H1 (cell line): Measurements from ENCODE around the gene ENPP6. TPM values are rescaled to one million over a fixed set of nuclear protein-coding genes. Genes with fewer than 3 reads are reported as not detected.
A peak's percentile ranks its signal among the peaks of the same experiment; 100 is the strongest.

Source experiments
- CTCF ChIA-PET: fragments of 300-600 bp; sonication (Branson Sonifier 250); formaldehyde crosslinking; loops from one replicate; lab custom pipeline; 2021; ENCODE audit not compliant: partially characterized antibody; lab: Charles Lee
- POLR2A ChIA-PET: fragments of 300-600 bp; sonication (Branson Sonifier 250); formaldehyde crosslinking; loops from one replicate; lab custom pipeline; 2021; ENCODE audit warnings: inconsistent platforms; ENCODE audit not compliant: partially characterized antibody; lab: Charles Lee
- DNase-seq, 2 experiments: peaks; one replicate each; pipeline versions ENCODE4 v3.0.0 to v3.0.0-alpha.2; 2010 to 2022; ENCODE audit warnings: low spot score in 2 of 2, low read depth in 1 of 2, mixed read lengths in 1 of 2
- FAIRE-seq: peaks from 2 replicates; lab custom pipeline; 2011; peaks lifted over from hg19 to GRCh38; lab: Jason Lieb, UNC
- H2AFZ ChIP-seq: 2 replicates; pipeline ENCODE4 v1.8.1; 2012; ENCODE audit warnings: low read length, inconsistent platforms
- H2AK5ac ChIP-seq: 2 replicates; pipeline ENCODE4 v1.6.1; 2013; ENCODE audit warnings: low read depth, low read length
- H2BK120ac ChIP-seq: replicated peaks from 2 replicates; pipeline ENCODE3; 2013; ENCODE audit warnings: low read depth, low read length, inconsistent platforms
- H2BK12ac ChIP-seq: 2 replicates; pipeline ENCODE4 v1.6.1; 2013; ENCODE audit warnings: low read depth, low read length
- H2BK15ac ChIP-seq: 2 replicates; pipeline ENCODE4 v1.6.1; 2013; ENCODE audit warnings: low read length
- H2BK20ac ChIP-seq: 2 replicates; pipeline ENCODE4 v1.6.1; 2013; ENCODE audit warnings: low read length
- H2BK5ac ChIP-seq: 2 replicates; pipeline ENCODE4 v1.6.1; 2013; ENCODE audit warnings: low read depth, low read length
- H3K14ac ChIP-seq: 2 replicates; pipeline ENCODE4 v1.6.1; 2013; ENCODE audit warnings: inconsistent platforms; ENCODE audit not compliant: insufficient read length
- H3K18ac ChIP-seq: 2 replicates; pipeline ENCODE4 v1.6.1; 2013; ENCODE audit warnings: low read length; ENCODE audit errors: extremely low read depth
- H3K23ac ChIP-seq: 2 replicates; pipeline ENCODE4 v1.6.1; 2013; ENCODE audit warnings: inconsistent platforms; ENCODE audit not compliant: insufficient read length
- H3K23me2 ChIP-seq: 2 replicates; pipeline ENCODE4 v1.6.1; 2013; ENCODE audit warnings: low read depth, low read length
- H3K27ac ChIP-seq: 2 replicates; pipeline ENCODE4 v1.6.1; 2011; ENCODE audit warnings: low read depth, low read length, inconsistent platforms
- H3K27me3 ChIP-seq, 4 experiments: replicated peaks in 1 of 4; 1 replicate in 1 of 4; 2 replicates in 3 of 4; pipeline versions ENCODE4 v1.6.1 to v1.8.1; 2011 to 2013; ENCODE audit warnings: low read length in 3 of 4, mild to moderate bottlenecking in 3 of 4, inconsistent platforms in 2 of 4, mixed read lengths in 2 of 4, moderate library complexity in 1 of 4; ENCODE audit not compliant: control insufficient read depth in 3 of 4, insufficient read depth in 3 of 4; ENCODE audit errors: extremely low read depth in 1 of 4
- H3K36me3 ChIP-seq, 4 experiments: 2 replicates each; pipeline versions ENCODE4 v1.6.1 to v1.8.1; 2011 to 2013; ENCODE audit warnings: mild to moderate bottlenecking in 4 of 4, low read length in 3 of 4, moderate library complexity in 2 of 4, control low read depth in 1 of 4, inconsistent platforms in 1 of 4; ENCODE audit not compliant: insufficient read depth in 4 of 4, control insufficient read depth in 2 of 4
- H3K4ac ChIP-seq: replicated peaks from 2 replicates; pipeline ENCODE3; 2013; ENCODE audit warnings: low read length, low read depth, mixed read lengths, inconsistent platforms; ENCODE audit not compliant: insufficient read length
- H3K4me1 ChIP-seq, 4 experiments: replicated peaks in 1 of 4; 1 replicate in 1 of 4; 2 replicates in 3 of 4; pipeline versions ENCODE4 v1.6.1 to v1.8.1; 2011 to 2013; ENCODE audit warnings: low read length in 3 of 4, inconsistent platforms in 2 of 4, mixed read lengths in 1 of 4; ENCODE audit not compliant: insufficient read depth in 4 of 4, control insufficient read depth in 3 of 4
- H3K4me2 ChIP-seq, 2 experiments: 2 replicates each; pipeline versions ENCODE4 v1.6.1 to v1.8.1; 2011 to 2013; ENCODE audit warnings: low read depth in 2 of 2, low read length in 2 of 2, control low read depth in 1 of 2, inconsistent platforms in 1 of 2, mild to moderate bottlenecking in 1 of 2; ENCODE audit not compliant: insufficient read depth in 1 of 2
- H3K4me3 ChIP-seq, 4 experiments: fragments of 200-600, 300-600 bp in 1 of 4; sonication (generic), shearing (Covaris generic), sonication (Bioruptor Twin) in 1 of 4; 2 replicates each; pipeline versions ENCODE4 v1.5.1 to v1.8.1; 2011 to 2016; ENCODE audit warnings: low read length in 4 of 4, low read depth in 3 of 4, control low read depth in 2 of 4, inconsistent platforms in 2 of 4, mild to moderate bottlenecking in 2 of 4, mixed read lengths in 1 of 4, moderate library complexity in 1 of 4; ENCODE audit not compliant: insufficient read depth in 2 of 4; ENCODE audit errors: extremely low read depth in 1 of 4
- H3K56ac ChIP-seq: replicated peaks from 2 replicates; pipeline ENCODE3; 2013; ENCODE audit warnings: low read depth, mild to moderate bottlenecking, mixed read lengths, low read length, inconsistent platforms; ENCODE audit not compliant: insufficient read length
- H3K79me1 ChIP-seq: 2 replicates; pipeline ENCODE4 v1.6.1; 2013; ENCODE audit warnings: low read depth, low read length, control low read depth
- H3K79me2 ChIP-seq, 2 experiments: 2 replicates each; pipeline versions ENCODE4 v1.6.1 to v1.8.1; 2012 to 2013; ENCODE audit warnings: low read length in 2 of 2, mild to moderate bottlenecking in 2 of 2, inconsistent platforms in 1 of 2; ENCODE audit not compliant: insufficient read depth in 2 of 2, control insufficient read depth in 1 of 2
- H3K9ac ChIP-seq, 4 experiments: replicated peaks in 1 of 4; 1 replicate in 1 of 4; 2 replicates in 3 of 4; pipeline versions ENCODE4 v1.6.1 to v1.8.1; 2011 to 2013; ENCODE audit warnings: low read depth in 3 of 4, low read length in 3 of 4, control low read depth in 2 of 4, mild to moderate bottlenecking in 2 of 4, moderate library complexity in 2 of 4, inconsistent platforms in 1 of 4; ENCODE audit errors: extremely low read depth in 1 of 4
- H3K9me3 ChIP-seq, 2 experiments: 2 replicates each; pipeline versions ENCODE4 v1.6.1 to v1.8.1; 2012 to 2013; ENCODE audit warnings: mild to moderate bottlenecking in 2 of 2, moderate library complexity in 2 of 2, control low read depth in 1 of 2, inconsistent platforms in 1 of 2, low read depth in 1 of 2, low read length in 1 of 2, mixed read lengths in 1 of 2; ENCODE audit not compliant: insufficient read depth in 2 of 2
- H4K20me1 ChIP-seq, 2 experiments: replicated peaks in 1 of 2; 2 replicates each; pipeline versions ENCODE3 to v1.8.1; 2011 to 2013; ENCODE audit warnings: inconsistent platforms in 2 of 2, low read length in 2 of 2, mild to moderate bottlenecking in 1 of 2; ENCODE audit not compliant: insufficient read depth in 2 of 2, control insufficient read depth in 1 of 2
- H4K5ac ChIP-seq: 2 replicates; pipeline ENCODE4 v1.6.1; 2013; ENCODE audit warnings: low read length, low read depth, mixed read lengths, inconsistent platforms; ENCODE audit not compliant: insufficient read length
- H4K8ac ChIP-seq: 2 replicates; pipeline ENCODE4 v1.8.0; 2013; ENCODE audit warnings: mild to moderate bottlenecking, moderate library complexity, low read length, inconsistent platforms; ENCODE audit not compliant: insufficient read depth; ENCODE audit errors: extremely low read depth
- H4K91ac ChIP-seq: replicated peaks from 2 replicates; pipeline ENCODE3; 2013; ENCODE audit warnings: low read length, mixed read lengths, inconsistent platforms; ENCODE audit not compliant: insufficient read length
- HDAC2 ChIP-seq, 2 experiments: fragments of 300-600 bp in 1 of 2; sonication (generic) in 1 of 2; IDR thresholded peaks; 2 replicates each; pipeline ENCODE4 v1.6.1; 2011 to 2012; ENCODE audit warnings: low read depth in 2 of 2, low read length in 2 of 2, mild to moderate bottlenecking in 2 of 2, moderate library complexity in 2 of 2, borderline replicate concordance in 1 of 2, inconsistent platforms in 1 of 2
- POLR2A ChIP-seq, 2 experiments: IDR thresholded peaks; 1 replicate in 1 of 2; 2 replicates in 1 of 2; pipeline ENCODE4 v1.6.1; 2011; ENCODE audit warnings: low read depth in 2 of 2, low read length in 2 of 2, mild to moderate bottlenecking in 2 of 2; ENCODE audit errors: control extremely low read depth in 1 of 2
- RFX5 ChIP-seq: IDR thresholded peaks from 2 replicates; pipeline ENCODE4 v1.6.1; 2011; ENCODE audit warnings: low read depth, low read length, improper control_type of control experiment, borderline replicate concordance
- SIRT6 ChIP-seq: IDR thresholded peaks from one replicate; pipeline ENCODE4 v1.7.1; 2012; ENCODE audit warnings: low read length, inconsistent platforms
- SIX5 ChIP-seq: IDR thresholded peaks from 2 replicates; pipeline ENCODE4 v1.6.1; 2011; ENCODE audit warnings: mild to moderate bottlenecking, low read depth, low read length
- TCF12 ChIP-seq: IDR thresholded peaks from 2 replicates; pipeline ENCODE4 v1.6.1; 2011; ENCODE audit warnings: low read depth, mild to moderate bottlenecking, low read length
- TEAD4 ChIP-seq: IDR thresholded peaks from 2 replicates; pipeline ENCODE4 v1.6.1; 2012; ENCODE audit warnings: low read depth, low read length, inconsistent platforms, mixed read lengths
- YY1 ChIP-seq: IDR thresholded peaks from 2 replicates; pipeline ENCODE4 v1.6.1; 2011; ENCODE audit warnings: low read depth, mild to moderate bottlenecking, low read length
- WGBS, 2 experiments: shearing (Covaris generic) in 1 of 2; methylation state at CpG; one replicate each; pipeline versions ENCODE4 v1.1.6 to v1.1.7; 2013 to 2015; ENCODE audit warnings: low lambda C conversion rate in 2 of 2, mixed read lengths in 2 of 2, inconsistent platforms in 1 of 2, low coverage in 1 of 2, missing lambda C conversion rate in 1 of 2; ENCODE audit not compliant: insufficient replicate concordance in 2 of 2, insufficient coverage in 1 of 2, insufficient read length in 1 of 2; ENCODE audit errors: extremely low coverage in 1 of 2, missing lambda C conversion rate in 1 of 2; 5-methylcytosine and 5-hydroxymethylcytosine counted together
- polyA plus RNA-seq, 7 experiments: library from polyadenylated mRNA; depleted of rRNA in 3 of 7; stranded (reverse) in 5 of 7; unstranded in 2 of 7; fragments of >200 nt in 5 of 7; fragments of 200-250 nt in 2 of 7; gene quantifications; 1 replicate in 5 of 7; 2 replicates in 1 of 7; 4 replicates in 1 of 7; pipeline versions ENCODE4 v1.2.1 to v1.2.3, GENCODE V29; 2011 to 2013; ENCODE audit warnings: missing spikeins in 2 of 7, mixed read lengths in 2 of 7
- total RNA-seq: library from RNA; stranded (reverse); fragmentation: NEBNext Ultra II Directional; extraction: Animal tissue kit (Norgen Biotek cat#: 25700); gene quantifications from 2 replicates; pipeline ENCODE4 v1.2.1, GENCODE V29; 2021

Gene ENPP6
- total and polyA plus RNA-seq, 2 of the 8 experiments (the other 6 are each of a cell fraction or from before 2014, with no cell fraction given), result 0.11 to 0.20 TPM

DNA sequence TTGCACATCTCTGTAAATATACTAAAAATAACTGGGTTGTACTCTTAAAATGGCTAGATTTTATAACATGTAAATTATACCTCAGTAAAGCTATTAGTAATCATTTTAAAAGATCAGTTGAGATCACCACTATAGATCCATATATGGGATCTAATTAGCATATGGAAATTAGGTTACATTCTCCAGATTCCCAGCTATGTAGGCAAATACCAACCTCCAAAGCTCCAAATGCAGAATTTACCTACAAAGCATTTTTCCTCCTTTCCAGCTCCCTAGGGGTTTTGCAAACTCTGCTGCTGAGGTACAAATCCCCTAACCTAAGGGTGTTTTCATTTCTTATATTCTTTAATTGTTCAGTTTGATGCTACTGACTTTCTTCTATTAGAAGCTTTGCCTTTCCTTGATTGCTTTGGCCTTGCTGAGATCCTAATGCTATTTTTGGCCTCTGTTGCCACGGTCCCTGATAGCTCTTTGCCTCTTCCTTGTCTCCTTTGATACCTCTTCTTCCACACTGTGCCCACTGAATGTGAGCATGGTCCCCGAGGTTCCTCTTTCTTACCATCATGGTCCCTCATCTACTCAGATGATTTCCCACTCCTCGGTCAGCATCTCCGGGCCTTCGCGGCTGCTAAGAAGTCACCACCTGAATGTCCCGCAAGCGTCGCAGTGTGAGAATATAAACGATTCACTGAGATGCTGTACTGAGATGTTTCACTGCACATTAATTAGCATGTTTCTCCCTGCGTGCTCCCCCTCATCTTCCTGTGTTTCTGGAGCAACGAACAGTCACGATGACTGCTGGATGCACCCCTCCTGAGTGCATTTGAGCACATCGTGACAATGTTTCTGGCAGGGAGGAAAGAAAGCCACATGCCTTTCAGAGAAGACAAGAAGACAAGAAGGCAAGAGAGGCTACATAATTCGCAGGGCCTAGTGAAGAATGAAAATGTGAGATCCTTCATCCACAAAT, 23.8 kb downstream of the ENPP6 start:
- POLR2A ChIA-PET, result interaction anchor here (0.6 to 0.7 kb wide), 2 partner anchors 10 to 436 kb away, joined by 3 to 5 read pairs; no protein-coding TSS in a partner anchor
- 88% methylated on average over 15 of the region's 15 CpGs; no CpG with 5 or more reads in 1 of the 2 experiments for WGBS, 2 experiments
- H2BK15ac ChIP-seq, result peak overlapping the region; percentile 34; the same call in 1 of the 2 replicates
- TF ChIP-seq YY1 (no peak), SIRT6 (no peak), HDAC2 (IDR thresholded peaks at IDR 0.05; ENCODE audit: borderline replicate concordance in 1 of 2, low read depth in 2 of 2, low read length in 2 of 2) (no peak), TCF12 (no peak), SIX5 (no peak), RFX5 (no peak), POLR2A (IDR thresholded peaks at IDR 0.05; ENCODE audit: control extremely low read depth in 1 of 2, low read depth in 2 of 2, low read length in 2 of 2) (peak in 1 of 2 experiments; percentile 51; a peak in 1 of 3 replicates), TEAD4 (peak; percentile 94)

More for the DNA sequence above, 23.8 kb downstream of the ENPP6 start:
- Histone ChIP-seq H2BK5ac (no peak overlapping the region), H2BK20ac (peak overlapping the region; percentile 24; the same call in 1 of the 2 replicates), H4K5ac (no peak overlapping the region), H3K4me2 (no peak overlapping the region), H3K4me1 (peaks cover 0 to 2% (median 0%) of the 10 kb centered on the region in 4 experiments; a peak in 1 of 7 replicates), H3K4ac (no peak overlapping the region), H3K27me3 (no peaks in the 10 kb centered on the region), H4K20me1 (no peaks in the 10 kb centered on the region), H3K23me2 (no peaks in the 10 kb centered on the region), H3K4me3 (no peak overlapping the region), H2BK12ac (peak overlapping the region; percentile 21; the same call in 1 of the 2 replicates), H3K56ac (no peak overlapping the region), H3K79me1 (no peaks in the 10 kb centered on the region), H3K9me3 (peaks cover 0 to 6% of the 10 kb centered on the region in 2 experiments; a peak in 2 of 4 replicates), H3K36me3 (0 out of 8 replicates have a peak, but pooled peaks cover 0 to 4% (median 0%) of the 10 kb centered on the region in 4 experiments), H4K8ac (no peak overlapping the region), H3K9ac (no peak overlapping the region), H3K79me2 (no peaks in the 10 kb centered on the region), H3K18ac (no peak overlapping the region), H2BK120ac (no peak overlapping the region), H3K27ac (no peak overlapping the region), H3K23ac (no peak overlapping the region), H4K91ac (no peak overlapping the region), H2AK5ac (no peak overlapping the region), H2AFZ (0 out of 2 replicates have a peak overlapping the region, but pooled peaks have one; percentile 10), H3K14ac (no peak overlapping the region)
- no peak for FAIRE-seq
- CTCF ChIA-PET, result interaction anchor here (0.8 kb wide), 1 partner anchor 353 kb away, joined by 3 read pairs; no protein-coding TSS in a partner anchor
- DNase-seq, result no peak
